Panc1 (cell line): ENCODE measurements around the gene IL1RAPL1. TPM values are rescaled to one million over a fixed set of nuclear protein-coding genes. Genes with fewer than 3 reads are reported as not detected.

Source experiments
- ATAC-seq: fragments of 200-7000 bp; cut with Tn5 transposase; 2 replicates; pipeline ENCODE4 v1.9.1; 2020; ENCODE audit warnings: mild to moderate bottlenecking, moderate library complexity
- BruUV-seq: library from RNA; stranded (reverse); fragments of 400-500 nt; replicated peaks from 2 replicates; lab custom pipeline; 2021; lab: Mats Ljungman, UMichigan
- CTCF ChIA-PET: fragments of 300-600 bp; sonication (Branson Sonifier 250); formaldehyde crosslinking; loops from one replicate; lab custom pipeline; 2022; ENCODE audit warnings: antibody characterized with exemption; lab: Charles Lee
- POLR2A ChIA-PET: fragments of 300-600 bp; sonication (Branson Sonifier 250); formaldehyde crosslinking; loops from one replicate; lab custom pipeline; 2022; ENCODE audit warnings: antibody characterized with exemption; lab: Charles Lee
- DNase-seq: peaks from one replicate; pipeline ENCODE4 v3.0.0-alpha.2; 2010; ENCODE audit warnings: low read depth, low spot score
- H3K27ac ChIP-seq: 2 replicates; pipeline ENCODE4 v1.5.1; 2011; ENCODE audit warnings: mild to moderate bottlenecking, low read length, inconsistent platforms
- H3K27me3 ChIP-seq: fragments of 200-500 bp; sonication (Bioruptor generic); 2 replicates; pipeline ENCODE4 v1.6.0; 2014; ENCODE audit warnings: low read length, inconsistent platforms; ENCODE audit not compliant: control insufficient read depth, insufficient read depth
- H3K36me3 ChIP-seq: fragments of 200-500 bp; sonication (Bioruptor generic); 2 replicates; pipeline ENCODE4 v1.5.1; 2014; ENCODE audit warnings: inconsistent platforms, mild to moderate bottlenecking, low read length, moderate library complexity; ENCODE audit not compliant: control insufficient read depth, insufficient read depth
- H3K4me1 ChIP-seq: 2 replicates; pipeline ENCODE4 v1.5.1; 2011; ENCODE audit warnings: inconsistent platforms, mild to moderate bottlenecking, low read length, moderate library complexity; ENCODE audit not compliant: control insufficient read depth, insufficient read depth
- H3K4me3 ChIP-seq, 2 experiments: 2 replicates each; pipeline ENCODE4 v1.5.1; 2011 to 2012; ENCODE audit warnings: low read depth in 2 of 2, low read length in 2 of 2, mild to moderate bottlenecking in 2 of 2, inconsistent platforms in 1 of 2, moderate library complexity in 1 of 2
- H3K9me3 ChIP-seq: fragments of 200-500 bp; sonication (Bioruptor generic); 2 replicates; pipeline ENCODE4 v1.5.1; 2014; ENCODE audit warnings: low read depth, mild to moderate bottlenecking, inconsistent platforms, low read length, moderate library complexity; ENCODE audit not compliant: control insufficient read depth, insufficient read depth
- POLR2AphosphoS5 ChIP-seq: IDR thresholded peaks from 2 replicates; pipeline ENCODE4 v1.6.1; 2012; ENCODE audit warnings: mild to moderate bottlenecking, low read depth, low read length, moderate library complexity
- SIN3A ChIP-seq: IDR thresholded peaks from 2 replicates; pipeline ENCODE4 v1.6.1; 2012; ENCODE audit warnings: low read depth, mild to moderate bottlenecking, low read length, moderate library complexity, borderline replicate concordance; ENCODE audit not compliant: insufficient read depth
- TCF7L2 ChIP-seq: IDR thresholded peaks from 2 replicates; pipeline ENCODE4 v1.6.1; 2011; ENCODE audit warnings: mild to moderate bottlenecking, low read depth, low read length, inconsistent platforms
- in situ Hi-C: cut with HindIII; loops from 2 replicates; pipeline ENCODE4 v1.10.0; 2016; ENCODE audit warnings: low sequenced_read_pairs, low pct_unique_long_range_greater_than_20kb
- intact Hi-C: fragments of 100-400 bp; cut with micrococcal nuclease; formaldehyde crosslinking; loops from one replicate; pipeline ENCODE4 v1.10.0; 2022; ENCODE audit not compliant: unreplicated experiment
- total RNA-seq: library from RNA; stranded (reverse); gene quantifications from one replicate; pipeline ENCODE4 v1.2.1, GENCODE V29; 2021; ENCODE audit not compliant: unreplicated experiment
- TF ChIP-seq, protein P1 (sequence below), 2 experiments: IDR thresholded peaks; 2 replicates each; pipeline ENCODE4 v1.6.1; 2011 to 2012; ENCODE audit warnings: low read depth in 2 of 2, control low read depth in 1 of 2, low read length in 1 of 2, mild to moderate bottlenecking in 1 of 2, moderate library complexity in 1 of 2; ENCODE audit not compliant: insufficient read depth in 1 of 2
- TF ChIP-seq, protein P2 (sequence below): fragments of 450-650 bp; IDR thresholded peaks from 2 replicates; pipeline ENCODE4 v1.5.1; 2017; ENCODE audit warnings: mild to moderate bottlenecking

IL1RAPL1 gene
- total RNA-seq, 1 experiment from 2014 or later = 0.59 TPM

DNA sequence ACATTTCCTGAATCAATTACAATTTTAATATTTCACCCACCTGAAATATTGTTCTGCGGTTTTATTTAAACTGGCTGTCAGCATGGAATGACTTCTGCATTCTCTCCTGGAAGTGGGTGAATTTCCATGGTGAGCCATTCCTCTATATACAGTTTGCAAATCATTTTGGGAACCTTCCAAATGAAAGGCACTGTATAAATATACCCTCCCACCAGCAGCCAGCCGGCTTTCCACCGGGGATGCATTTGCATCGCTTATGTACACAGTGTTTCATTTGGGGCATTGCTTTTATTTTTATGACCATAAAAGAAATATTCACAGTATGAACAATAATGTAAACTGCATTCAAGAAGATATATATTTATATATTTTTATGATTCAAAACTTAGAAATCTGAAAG lies 4.7 kb upstream of the IL1RAPL1 start:
- TF ChIP-seq, protein P1, sequence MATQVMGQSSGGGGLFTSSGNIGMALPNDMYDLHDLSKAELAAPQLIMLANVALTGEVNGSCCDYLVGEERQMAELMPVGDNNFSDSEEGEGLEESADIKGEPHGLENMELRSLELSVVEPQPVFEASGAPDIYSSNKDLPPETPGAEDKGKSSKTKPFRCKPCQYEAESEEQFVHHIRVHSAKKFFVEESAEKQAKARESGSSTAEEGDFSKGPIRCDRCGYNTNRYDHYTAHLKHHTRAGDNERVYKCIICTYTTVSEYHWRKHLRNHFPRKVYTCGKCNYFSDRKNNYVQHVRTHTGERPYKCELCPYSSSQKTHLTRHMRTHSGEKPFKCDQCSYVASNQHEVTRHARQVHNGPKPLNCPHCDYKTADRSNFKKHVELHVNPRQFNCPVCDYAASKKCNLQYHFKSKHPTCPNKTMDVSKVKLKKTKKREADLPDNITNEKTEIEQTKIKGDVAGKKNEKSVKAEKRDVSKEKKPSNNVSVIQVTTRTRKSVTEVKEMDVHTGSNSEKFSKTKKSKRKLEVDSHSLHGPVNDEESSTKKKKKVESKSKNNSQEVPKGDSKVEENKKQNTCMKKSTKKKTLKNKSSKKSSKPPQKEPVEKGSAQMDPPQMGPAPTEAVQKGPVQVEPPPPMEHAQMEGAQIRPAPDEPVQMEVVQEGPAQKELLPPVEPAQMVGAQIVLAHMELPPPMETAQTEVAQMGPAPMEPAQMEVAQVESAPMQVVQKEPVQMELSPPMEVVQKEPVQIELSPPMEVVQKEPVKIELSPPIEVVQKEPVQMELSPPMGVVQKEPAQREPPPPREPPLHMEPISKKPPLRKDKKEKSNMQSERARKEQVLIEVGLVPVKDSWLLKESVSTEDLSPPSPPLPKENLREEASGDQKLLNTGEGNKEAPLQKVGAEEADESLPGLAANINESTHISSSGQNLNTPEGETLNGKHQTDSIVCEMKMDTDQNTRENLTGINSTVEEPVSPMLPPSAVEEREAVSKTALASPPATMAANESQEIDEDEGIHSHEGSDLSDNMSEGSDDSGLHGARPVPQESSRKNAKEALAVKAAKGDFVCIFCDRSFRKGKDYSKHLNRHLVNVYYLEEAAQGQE (IDR thresholded peaks at IDR 0.05; ENCODE audit: insufficient read depth in 1 of 2, low read depth in 2 of 2, low read length in 1 of 2) = no peak
- TF ChIP-seq, protein P2, sequence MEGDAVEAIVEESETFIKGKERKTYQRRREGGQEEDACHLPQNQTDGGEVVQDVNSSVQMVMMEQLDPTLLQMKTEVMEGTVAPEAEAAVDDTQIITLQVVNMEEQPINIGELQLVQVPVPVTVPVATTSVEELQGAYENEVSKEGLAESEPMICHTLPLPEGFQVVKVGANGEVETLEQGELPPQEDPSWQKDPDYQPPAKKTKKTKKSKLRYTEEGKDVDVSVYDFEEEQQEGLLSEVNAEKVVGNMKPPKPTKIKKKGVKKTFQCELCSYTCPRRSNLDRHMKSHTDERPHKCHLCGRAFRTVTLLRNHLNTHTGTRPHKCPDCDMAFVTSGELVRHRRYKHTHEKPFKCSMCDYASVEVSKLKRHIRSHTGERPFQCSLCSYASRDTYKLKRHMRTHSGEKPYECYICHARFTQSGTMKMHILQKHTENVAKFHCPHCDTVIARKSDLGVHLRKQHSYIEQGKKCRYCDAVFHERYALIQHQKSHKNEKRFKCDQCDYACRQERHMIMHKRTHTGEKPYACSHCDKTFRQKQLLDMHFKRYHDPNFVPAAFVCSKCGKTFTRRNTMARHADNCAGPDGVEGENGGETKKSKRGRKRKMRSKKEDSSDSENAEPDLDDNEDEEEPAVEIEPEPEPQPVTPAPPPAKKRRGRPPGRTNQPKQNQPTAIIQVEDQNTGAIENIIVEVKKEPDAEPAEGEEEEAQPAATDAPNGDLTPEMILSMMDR = no peak
- no peak for TF ChIP-seq TCF7L2
- no peak for TF ChIP-seq POLR2AphosphoS5
- no peak for TF ChIP-seq SIN3A
- no peak overlapping the region for H3K4me3 ChIP-seq
- no TSS peak for BruUV-seq
- ChIA-PET CTCF (no interaction called here), POLR2A (no interaction called here)
- H3K9me3 ChIP-seq = no peaks in the 10 kb centered on the region
- H3K27me3 ChIP-seq = no peaks in the 10 kb centered on the region
- DNase-seq (no peak), ATAC-seq (no peak)
- H3K4me1 ChIP-seq = no peaks in the 10 kb centered on the region
- in situ Hi-C loops (no loop called here), intact Hi-C loops (no loop called here)
- H3K36me3 ChIP-seq = no peaks in the 10 kb centered on the region
- no peak overlapping the region for H3K27ac ChIP-seq

DNA sequence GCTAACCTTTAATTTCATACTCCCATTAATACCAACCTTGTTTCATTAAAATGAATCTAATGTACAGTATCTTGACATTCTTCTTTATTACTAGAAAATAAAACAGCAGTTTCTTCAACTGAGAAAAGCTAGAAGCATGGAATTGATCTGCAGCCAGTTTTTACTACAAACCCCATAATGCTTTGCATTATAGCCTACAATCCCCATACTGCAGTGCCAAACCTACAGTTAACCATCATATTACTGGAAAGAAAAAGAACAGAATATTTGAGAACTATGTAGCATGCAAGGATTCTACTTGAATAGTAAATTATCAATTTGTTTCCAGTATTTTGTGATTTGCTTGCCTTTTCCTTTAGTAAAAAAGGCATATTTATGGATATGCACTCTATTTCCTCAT lies 3.2 kb upstream of the IL1RAPL1 start:
- Histone ChIP-seq H3K9me3 (no peaks in the 10 kb centered on the region), H3K36me3 (no peaks in the 10 kb centered on the region), H3K4me1 (no peaks in the 10 kb centered on the region), H3K4me3 (no peak overlapping the region), H3K27ac (no peak overlapping the region), H3K27me3 (no peaks in the 10 kb centered on the region)
- no TSS peak for BruUV-seq
- TF ChIP-seq, protein P2 = no peak
- TF ChIP-seq POLR2AphosphoS5 (no peak), TCF7L2 (no peak), SIN3A (no peak)
- TF ChIP-seq, protein P1 (IDR thresholded peaks at IDR 0.05; ENCODE audit: insufficient read depth in 1 of 2, low read depth in 2 of 2, low read length in 1 of 2) = no peak
- CTCF ChIA-PET = no interaction called here
- DNase-seq (no peak), ATAC-seq (no peak)
- in situ Hi-C loops = no loop called here
- POLR2A ChIA-PET = no interaction called here
- intact Hi-C loops = no loop called here
